Endothelial cell of umbilical vein (primary cell): ENCODE measurements around the gene JAZF1. TPM values are rescaled to one million over a fixed set of nuclear protein-coding genes. Genes with fewer than 3 reads are reported as not detected.

ENCODE experiments used
- BruUV-seq: library from RNA; stranded (reverse); fragments of 400-500 nt; replicated peaks from 2 replicates; lab custom pipeline; 2021; lab: Mats Ljungman, UMichigan
- CTCF ChIA-PET: fragments of 300-600, 350-600 bp; sonication (Branson Sonifier 250); formaldehyde crosslinking; loops from one replicate; lab custom pipeline; 2021; ENCODE audit warnings: antibody characterized with exemption, inconsistent platforms; lab: Charles Lee
- POLR2A ChIA-PET: fragments of 300-600, 350-600 bp; sonication (Branson Sonifier 250); formaldehyde crosslinking; loops from one replicate; lab custom pipeline; 2021; ENCODE audit warnings: antibody characterized with exemption, inconsistent platforms; lab: Charles Lee
- DNase-seq: peaks from one replicate; pipeline ENCODE4 v3.0.0-alpha.2; 2011; ENCODE audit warnings: low read depth, low spot score
- FAIRE-seq: peaks from 2 replicates; lab custom pipeline; 2011; peaks lifted over from hg19 to GRCh38; lab: Jason Lieb, UNC
- H2AFZ ChIP-seq: 2 replicates; pipeline ENCODE4 v1.6.0; 2012; ENCODE audit warnings: low read depth, low read length, control low read depth, inconsistent platforms
- H3K27ac ChIP-seq: 2 replicates; pipeline ENCODE4 v1.5.1; 2011; ENCODE audit warnings: low read depth, mild to moderate bottlenecking, control low read depth, low read length, moderate library complexity; ENCODE audit not compliant: insufficient read depth
- H3K27me3 ChIP-seq, 2 experiments: 2 replicates each; pipeline versions ENCODE4 v1.6.0 to v1.6.1; 2011; ENCODE audit warnings: low read length in 2 of 2, mixed read lengths in 1 of 2; ENCODE audit not compliant: control insufficient read depth in 2 of 2, insufficient read depth in 2 of 2
- H3K36me3 ChIP-seq, 2 experiments: 2 replicates in 1 of 2; 3 replicates in 1 of 2; pipeline ENCODE4 v1.5.1; 2011; ENCODE audit warnings: low read length in 2 of 2, mild to moderate bottlenecking in 1 of 2, moderate library complexity in 1 of 2; ENCODE audit not compliant: control insufficient read depth in 2 of 2, insufficient read depth in 2 of 2; ENCODE audit errors: extremely low read depth in 1 of 2
- H3K4me1 ChIP-seq: 3 replicates; pipeline ENCODE4 v1.5.1; 2011; ENCODE audit warnings: mild to moderate bottlenecking, low read length; ENCODE audit not compliant: control insufficient read depth, insufficient read depth; ENCODE audit errors: extremely low read depth
- H3K4me2 ChIP-seq: 2 replicates; pipeline ENCODE4 v1.6.1; 2011; ENCODE audit warnings: low read length, control low read depth, mixed read lengths; ENCODE audit not compliant: insufficient read depth
- H3K4me3 ChIP-seq, 3 experiments: fragments of 200-600 bp in 1 of 3; sonication (generic), shearing (Covaris generic) in 1 of 3; replicated peaks in 1 of 3; 2 replicates each; pipeline ENCODE4 v1.5.1; 2011 to 2016; ENCODE audit warnings: control low read depth in 3 of 3, low read length in 3 of 3, mild to moderate bottlenecking in 2 of 3, inconsistent platforms in 1 of 3, low read depth in 1 of 3, moderate library complexity in 1 of 3; ENCODE audit not compliant: insufficient read depth in 1 of 3
- H3K79me2 ChIP-seq: 2 replicates; pipeline ENCODE4 v1.6.0; 2012; ENCODE audit warnings: low read length, inconsistent platforms; ENCODE audit not compliant: control insufficient read depth, insufficient read depth
- H3K9ac ChIP-seq: replicated peaks from 2 replicates; pipeline ENCODE3; 2011; ENCODE audit warnings: low read length, control low read depth; ENCODE audit not compliant: insufficient read depth; ENCODE audit errors: extremely low read depth
- H3K9me1 ChIP-seq: replicated peaks from 3 replicates; pipeline ENCODE4 v1.6.0; 2011; ENCODE audit warnings: mild to moderate bottlenecking, low read length; ENCODE audit not compliant: control insufficient read depth, insufficient read depth; ENCODE audit errors: extremely low read depth
- H3K9me3 ChIP-seq: replicated peaks from 2 replicates; pipeline ENCODE4 v1.5.1; 2012; ENCODE audit warnings: low read length, inconsistent platforms; ENCODE audit not compliant: control insufficient read depth, insufficient read depth
- H4K20me1 ChIP-seq: replicated peaks from 2 replicates; pipeline ENCODE3; 2011; ENCODE audit warnings: mild to moderate bottlenecking, low read length; ENCODE audit not compliant: control insufficient read depth, insufficient read depth; ENCODE audit errors: extremely low read depth
- CTCF ChIP-seq, 2 donors: IDR thresholded peaks; 1 replicate in 1 of 2; 2 replicates in 1 of 2; pipeline ENCODE4 v1.5.1; 2011; ENCODE audit warnings: low read length in 2 of 2, mild to moderate bottlenecking in 2 of 2, moderate library complexity in 2 of 2, control low read depth in 1 of 2, inconsistent platforms in 1 of 2, low read depth in 1 of 2; ENCODE audit not compliant: insufficient read depth in 1 of 2; ENCODE audit errors: extremely low read depth in 1 of 2
- EZH2 ChIP-seq: IDR thresholded peaks from 2 replicates; pipeline ENCODE4 v1.6.1; 2012; ENCODE audit warnings: borderline replicate concordance, low read depth, mild to moderate bottlenecking, moderate library complexity, low read length, inconsistent platforms; ENCODE audit not compliant: severe bottlenecking
- FOS ChIP-seq: IDR thresholded peaks from 2 replicates; pipeline ENCODE4 v1.6.1; 2011; ENCODE audit warnings: mild to moderate bottlenecking, low read length, moderate library complexity, borderline replicate concordance; ENCODE audit not compliant: insufficient read depth
- GATA2 ChIP-seq: IDR thresholded peaks from 2 replicates; pipeline ENCODE4 v1.7.0; 2011; ENCODE audit warnings: low read depth, mild to moderate bottlenecking, moderate library complexity, mixed read lengths, low read length; ENCODE audit not compliant: insufficient read length, insufficient read depth
- JUN ChIP-seq: IDR thresholded peaks from 2 replicates; pipeline ENCODE4 v1.6.1; 2011; ENCODE audit warnings: borderline replicate concordance, low read depth; ENCODE audit not compliant: insufficient read length, insufficient read depth
- POLR2A ChIP-seq: IDR thresholded peaks from 2 replicates; pipeline ENCODE4 v1.6.1; 2012; ENCODE audit warnings: low read depth, mild to moderate bottlenecking, control low read depth, low read length
- POLR2AphosphoS5 ChIP-seq: IDR thresholded peaks from 2 replicates; pipeline ENCODE4 v1.6.1; 2012; ENCODE audit warnings: low read depth, mild to moderate bottlenecking, control low read depth, low read length, moderate library complexity; ENCODE audit not compliant: insufficient read depth
- dilution Hi-C: fragments of 300-500 bp; cut with MboI; formaldehyde crosslinking; loops from one replicate; pipeline ENCODE4 v1.15.0; 2019; ENCODE audit warnings: low sequenced_read_pairs; ENCODE audit not compliant: extremely low pct_ligation_motif_present
- intact Hi-C: fragments of 100-400 bp; cut with micrococcal nuclease; formaldehyde crosslinking; loops from one replicate; pipeline ENCODE4 v1.10.0; 2022
- polyA plus RNA-seq, 4 experiments: library from polyadenylated mRNA; depleted of rRNA in 3 of 4; stranded (reverse) in 3 of 4; unstranded in 1 of 4; fragments of >200 nt; gene quantifications; 2 replicates each; pipeline versions ENCODE4 v1.2.1 to v1.2.3, GENCODE V29; 2011 to 2012; ENCODE audit warnings: missing spikeins in 1 of 4
- total RNA-seq: library from RNA; stranded (reverse); gene quantifications from 2 replicates; pipeline ENCODE4 v1.2.3, GENCODE V29; 2021
- TF ChIP-seq, protein P1 (sequence below): IDR thresholded peaks from 2 replicates; pipeline ENCODE4 v1.6.1; 2011; ENCODE audit not compliant: insufficient read depth, insufficient read length

Gene JAZF1
- total and polyA plus RNA-seq, 2 donors (not counting 3 experiments of a cell fraction or from before 2014, with no cell fraction given): 2.5 to 16.9 TPM

DNA sequence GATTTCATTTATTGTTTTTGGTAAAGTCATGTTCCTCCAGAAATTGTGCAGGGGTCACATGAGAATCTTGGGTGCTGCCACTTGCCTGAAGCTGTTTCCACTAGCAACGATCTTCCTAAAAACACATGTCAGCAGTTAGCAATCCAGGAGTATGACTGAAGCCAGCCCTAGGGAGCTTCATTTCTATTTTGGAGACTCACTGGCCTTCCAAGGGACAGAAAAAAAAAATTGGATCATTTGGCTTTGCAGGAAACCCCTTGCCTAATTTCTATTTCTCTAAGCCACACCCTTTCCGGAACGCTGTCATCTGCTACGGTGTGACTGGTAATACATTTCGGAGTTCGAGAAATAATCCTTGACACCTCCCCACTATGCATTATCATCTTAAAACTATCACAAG is 236.0 kb downstream of the JAZF1 start:
- Histone ChIP-seq H3K27ac (no peak overlapping the region), H3K9me1 (no peaks in the 10 kb centered on the region), H3K79me2 (no peaks in the 10 kb centered on the region), H3K4me1 (no peaks in the 10 kb centered on the region), H2AFZ (no peak overlapping the region), H3K4me2 (no peak overlapping the region), H3K27me3 (no peaks in the 10 kb centered on the region), H3K36me3 (no peaks in the 10 kb centered on the region), H3K4me3 (no peak overlapping the region), H3K9me3 (no peaks in the 10 kb centered on the region), H4K20me1 (no peaks in the 10 kb centered on the region), H3K9ac (no peak overlapping the region)
- dilution Hi-C loops: no loop called here
- BruUV-seq: no TSS peak
- TF ChIP-seq EZH2 (no peak), GATA2 (no peak), POLR2AphosphoS5 (no peak), CTCF (IDR thresholded peaks at IDR 0.05; ENCODE audit: extremely low read depth in 1 of 2, insufficient read depth in 1 of 2, low read depth in 1 of 2, low read length in 2 of 2) (no peak)
- intact Hi-C loops: no loop called here
- POLR2A ChIA-PET: no interaction called here
- CTCF ChIA-PET: no interaction called here
- no peak for FAIRE-seq
- no peak for DNase-seq

DNA sequence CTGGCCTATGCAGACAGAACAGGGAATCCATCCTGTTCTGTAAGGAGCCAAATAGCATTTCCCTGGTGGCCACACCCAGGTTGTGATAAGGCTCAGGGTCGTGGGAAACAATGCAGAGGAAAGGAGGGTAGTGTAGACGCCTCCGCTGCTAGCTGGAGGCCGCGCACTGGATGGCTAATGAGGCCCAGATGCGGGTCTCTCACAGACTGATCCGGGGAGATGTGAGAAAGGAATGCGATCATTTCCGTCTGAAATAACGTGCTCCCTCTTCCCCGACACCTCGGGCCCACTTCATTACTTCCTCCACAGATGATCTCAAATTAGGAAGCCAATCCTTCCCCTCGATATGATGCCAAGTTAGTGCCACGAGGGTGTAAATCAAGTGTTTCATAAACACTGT is 237.4 kb downstream of the JAZF1 start:
- H3K4me1 ChIP-seq: no peaks in the 10 kb centered on the region
- TF ChIP-seq POLR2A: no peak
- no peak for TF ChIP-seq JUN
- TF ChIP-seq CTCF (IDR thresholded peaks at IDR 0.05; ENCODE audit: extremely low read depth in 1 of 2, insufficient read depth in 1 of 2, low read depth in 1 of 2, low read length in 2 of 2): no peak
- no peak for TF ChIP-seq EZH2
- TF ChIP-seq GATA2: no peak
- TF ChIP-seq FOS: no peak
- TF ChIP-seq, protein P1, sequence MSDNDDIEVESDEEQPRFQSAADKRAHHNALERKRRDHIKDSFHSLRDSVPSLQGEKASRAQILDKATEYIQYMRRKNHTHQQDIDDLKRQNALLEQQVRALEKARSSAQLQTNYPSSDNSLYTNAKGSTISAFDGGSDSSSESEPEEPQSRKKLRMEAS: no peak
- no peak overlapping the region for H3K4me2 ChIP-seq
- POLR2A ChIA-PET: no interaction called here
- FAIRE-seq (no peak), DNase-seq (no peak)
- no peak overlapping the region for H2AFZ ChIP-seq
- no TSS peak for BruUV-seq
- intact Hi-C loops (no loop called here), dilution Hi-C loops (no loop called here)
- no peaks in the 10 kb centered on the region for H3K27me3 ChIP-seq
- H3K79me2 ChIP-seq: no peaks in the 10 kb centered on the region
- H3K9ac ChIP-seq: no peak overlapping the region
- no peaks in the 10 kb centered on the region for H4K20me1 ChIP-seq
- no peaks in the 10 kb centered on the region for H3K9me3 ChIP-seq
- no peak overlapping the region for H3K4me3 ChIP-seq
- no peak overlapping the region for H3K27ac ChIP-seq
- H3K9me1 ChIP-seq: no peaks in the 10 kb centered on the region
- CTCF ChIA-PET: no interaction called here
- no peaks in the 10 kb centered on the region for H3K36me3 ChIP-seq
